ENCODE data around the gene FAM83D.

GRCh38 chr20:38932457-38933120, 6.4 kb downstream of the FAM83D start:
- no peak for TF ChIP-seq REST (IDR thresholded peaks at IDR 0.05; ENCODE audit: borderline replicate concordance)
- no peak for TF ChIP-seq POLR2AphosphoS5 (IDR thresholded peaks at IDR 0.05)
- no peak for TF ChIP-seq CTCF (IDR thresholded peaks at IDR 0.05; ENCODE audit: poor library complexity, severe bottlenecking)
- no peak for TF ChIP-seq SMC3 (conservative IDR thresholded peaks at IDR 0.05; ENCODE audit: poor library complexity)
- TF ChIP-seq RAD21 (conservative IDR thresholded peaks at IDR 0.05) = no peak
- TF ChIP-seq EZH2 (IDR thresholded peaks at IDR 0.05; ENCODE audit: borderline replicate concordance, insufficient read depth, low read length, poor library complexity, severe bottlenecking) = no peak
